H1 (cell line): ENCODE results near the gene VWA3B. TPM values are rescaled to one million over a fixed set of nuclear protein-coding genes. Genes with fewer than 3 reads are reported as not detected.

ENCODE experiments used
- CTCF ChIA-PET: fragments of 300-600 bp; sonication (Branson Sonifier 250); formaldehyde crosslinking; loops from one replicate; lab custom pipeline; 2021; ENCODE audit not compliant: partially characterized antibody; lab: Charles Lee
- POLR2A ChIA-PET: fragments of 300-600 bp; sonication (Branson Sonifier 250); formaldehyde crosslinking; loops from one replicate; lab custom pipeline; 2021; ENCODE audit warnings: inconsistent platforms; ENCODE audit not compliant: partially characterized antibody; lab: Charles Lee
- DNase-seq, 2 experiments: peaks; one replicate each; pipeline versions ENCODE4 v3.0.0 to v3.0.0-alpha.2; 2010 to 2022; ENCODE audit warnings: low spot score in 2 of 2, low read depth in 1 of 2, mixed read lengths in 1 of 2
- FAIRE-seq: peaks from 2 replicates; lab custom pipeline; 2011; peaks lifted over from hg19 to GRCh38; lab: Jason Lieb, UNC
- H2AFZ ChIP-seq: 2 replicates; pipeline ENCODE4 v1.8.1; 2012; ENCODE audit warnings: low read length, inconsistent platforms
- H2AK5ac ChIP-seq: 2 replicates; pipeline ENCODE4 v1.6.1; 2013; ENCODE audit warnings: low read depth, low read length
- H2BK120ac ChIP-seq: replicated peaks from 2 replicates; pipeline ENCODE3; 2013; ENCODE audit warnings: low read depth, low read length, inconsistent platforms
- H2BK12ac ChIP-seq: 2 replicates; pipeline ENCODE4 v1.6.1; 2013; ENCODE audit warnings: low read depth, low read length
- H2BK15ac ChIP-seq: 2 replicates; pipeline ENCODE4 v1.6.1; 2013; ENCODE audit warnings: low read length
- H2BK20ac ChIP-seq: 2 replicates; pipeline ENCODE4 v1.6.1; 2013; ENCODE audit warnings: low read length
- H2BK5ac ChIP-seq: 2 replicates; pipeline ENCODE4 v1.6.1; 2013; ENCODE audit warnings: low read depth, low read length
- H3K14ac ChIP-seq: 2 replicates; pipeline ENCODE4 v1.6.1; 2013; ENCODE audit warnings: inconsistent platforms; ENCODE audit not compliant: insufficient read length
- H3K18ac ChIP-seq: 2 replicates; pipeline ENCODE4 v1.6.1; 2013; ENCODE audit warnings: low read length; ENCODE audit errors: extremely low read depth
- H3K23ac ChIP-seq: 2 replicates; pipeline ENCODE4 v1.6.1; 2013; ENCODE audit warnings: inconsistent platforms; ENCODE audit not compliant: insufficient read length
- H3K23me2 ChIP-seq: 2 replicates; pipeline ENCODE4 v1.6.1; 2013; ENCODE audit warnings: low read depth, low read length
- H3K27ac ChIP-seq: 2 replicates; pipeline ENCODE4 v1.6.1; 2011; ENCODE audit warnings: low read depth, low read length, inconsistent platforms
- H3K27me3 ChIP-seq, 4 experiments: replicated peaks in 1 of 4; 1 replicate in 1 of 4; 2 replicates in 3 of 4; pipeline versions ENCODE4 v1.6.1 to v1.8.1; 2011 to 2013; ENCODE audit warnings: low read length in 3 of 4, mild to moderate bottlenecking in 3 of 4, inconsistent platforms in 2 of 4, mixed read lengths in 2 of 4, moderate library complexity in 1 of 4; ENCODE audit not compliant: control insufficient read depth in 3 of 4, insufficient read depth in 3 of 4; ENCODE audit errors: extremely low read depth in 1 of 4
- H3K36me3 ChIP-seq, 4 experiments: 2 replicates each; pipeline versions ENCODE4 v1.6.1 to v1.8.1; 2011 to 2013; ENCODE audit warnings: mild to moderate bottlenecking in 4 of 4, low read length in 3 of 4, moderate library complexity in 2 of 4, control low read depth in 1 of 4, inconsistent platforms in 1 of 4; ENCODE audit not compliant: insufficient read depth in 4 of 4, control insufficient read depth in 2 of 4
- H3K4ac ChIP-seq: replicated peaks from 2 replicates; pipeline ENCODE3; 2013; ENCODE audit warnings: low read length, low read depth, mixed read lengths, inconsistent platforms; ENCODE audit not compliant: insufficient read length
- H3K4me1 ChIP-seq, 4 experiments: replicated peaks in 1 of 4; 1 replicate in 1 of 4; 2 replicates in 3 of 4; pipeline versions ENCODE4 v1.6.1 to v1.8.1; 2011 to 2013; ENCODE audit warnings: low read length in 3 of 4, inconsistent platforms in 2 of 4, mixed read lengths in 1 of 4; ENCODE audit not compliant: insufficient read depth in 4 of 4, control insufficient read depth in 3 of 4
- H3K4me2 ChIP-seq, 2 experiments: 2 replicates each; pipeline versions ENCODE4 v1.6.1 to v1.8.1; 2011 to 2013; ENCODE audit warnings: low read depth in 2 of 2, low read length in 2 of 2, control low read depth in 1 of 2, inconsistent platforms in 1 of 2, mild to moderate bottlenecking in 1 of 2; ENCODE audit not compliant: insufficient read depth in 1 of 2
- H3K4me3 ChIP-seq, 4 experiments: fragments of 200-600, 300-600 bp in 1 of 4; sonication (generic), shearing (Covaris generic), sonication (Bioruptor Twin) in 1 of 4; 2 replicates each; pipeline versions ENCODE4 v1.5.1 to v1.8.1; 2011 to 2016; ENCODE audit warnings: low read length in 4 of 4, low read depth in 3 of 4, control low read depth in 2 of 4, inconsistent platforms in 2 of 4, mild to moderate bottlenecking in 2 of 4, mixed read lengths in 1 of 4, moderate library complexity in 1 of 4; ENCODE audit not compliant: insufficient read depth in 2 of 4; ENCODE audit errors: extremely low read depth in 1 of 4
- H3K56ac ChIP-seq: replicated peaks from 2 replicates; pipeline ENCODE3; 2013; ENCODE audit warnings: low read depth, mild to moderate bottlenecking, mixed read lengths, low read length, inconsistent platforms; ENCODE audit not compliant: insufficient read length
- H3K79me1 ChIP-seq: 2 replicates; pipeline ENCODE4 v1.6.1; 2013; ENCODE audit warnings: low read depth, low read length, control low read depth
- H3K79me2 ChIP-seq, 2 experiments: 2 replicates each; pipeline versions ENCODE4 v1.6.1 to v1.8.1; 2012 to 2013; ENCODE audit warnings: low read length in 2 of 2, mild to moderate bottlenecking in 2 of 2, inconsistent platforms in 1 of 2; ENCODE audit not compliant: insufficient read depth in 2 of 2, control insufficient read depth in 1 of 2
- H3K9ac ChIP-seq, 4 experiments: replicated peaks in 1 of 4; 1 replicate in 1 of 4; 2 replicates in 3 of 4; pipeline versions ENCODE4 v1.6.1 to v1.8.1; 2011 to 2013; ENCODE audit warnings: low read depth in 3 of 4, low read length in 3 of 4, control low read depth in 2 of 4, mild to moderate bottlenecking in 2 of 4, moderate library complexity in 2 of 4, inconsistent platforms in 1 of 4; ENCODE audit errors: extremely low read depth in 1 of 4
- H3K9me3 ChIP-seq, 2 experiments: 2 replicates each; pipeline versions ENCODE4 v1.6.1 to v1.8.1; 2012 to 2013; ENCODE audit warnings: mild to moderate bottlenecking in 2 of 2, moderate library complexity in 2 of 2, control low read depth in 1 of 2, inconsistent platforms in 1 of 2, low read depth in 1 of 2, low read length in 1 of 2, mixed read lengths in 1 of 2; ENCODE audit not compliant: insufficient read depth in 2 of 2
- H4K20me1 ChIP-seq, 2 experiments: replicated peaks in 1 of 2; 2 replicates each; pipeline versions ENCODE3 to v1.8.1; 2011 to 2013; ENCODE audit warnings: inconsistent platforms in 2 of 2, low read length in 2 of 2, mild to moderate bottlenecking in 1 of 2; ENCODE audit not compliant: insufficient read depth in 2 of 2, control insufficient read depth in 1 of 2
- H4K5ac ChIP-seq: 2 replicates; pipeline ENCODE4 v1.6.1; 2013; ENCODE audit warnings: low read length, low read depth, mixed read lengths, inconsistent platforms; ENCODE audit not compliant: insufficient read length
- H4K8ac ChIP-seq: 2 replicates; pipeline ENCODE4 v1.8.0; 2013; ENCODE audit warnings: mild to moderate bottlenecking, moderate library complexity, low read length, inconsistent platforms; ENCODE audit not compliant: insufficient read depth; ENCODE audit errors: extremely low read depth
- H4K91ac ChIP-seq: replicated peaks from 2 replicates; pipeline ENCODE3; 2013; ENCODE audit warnings: low read length, mixed read lengths, inconsistent platforms; ENCODE audit not compliant: insufficient read length
- CBX5 ChIP-seq: fragments of 300-800, 300-1000 bp; sonication (generic); IDR thresholded peaks from 2 replicates; pipeline ENCODE4 v1.7.1; 2016; ENCODE audit warnings: antibody characterized with exemption, low read length, low read depth
- HDAC2 ChIP-seq, 2 experiments: fragments of 300-600 bp in 1 of 2; sonication (generic) in 1 of 2; IDR thresholded peaks; 2 replicates each; pipeline ENCODE4 v1.6.1; 2011 to 2012; ENCODE audit warnings: low read depth in 2 of 2, low read length in 2 of 2, mild to moderate bottlenecking in 2 of 2, moderate library complexity in 2 of 2, borderline replicate concordance in 1 of 2, inconsistent platforms in 1 of 2
- JUN ChIP-seq: IDR thresholded peaks from 2 replicates; pipeline ENCODE4 v1.6.1; 2011; ENCODE audit warnings: low read depth, mild to moderate bottlenecking, improper control_type of control experiment, low read length
- NANOG ChIP-seq: IDR thresholded peaks from 2 replicates; pipeline ENCODE4 v1.6.1; 2011; ENCODE audit warnings: low read length, low read depth, mild to moderate bottlenecking, inconsistent platforms; ENCODE audit not compliant: insufficient read depth, poor library complexity, severe bottlenecking
- POU5F1 ChIP-seq: IDR thresholded peaks from 2 replicates; pipeline ENCODE4 v1.6.1; 2011; ENCODE audit warnings: low read depth, mild to moderate bottlenecking, low read length, moderate library complexity
- SP1 ChIP-seq: IDR thresholded peaks from 2 replicates; pipeline ENCODE4 v1.6.1; 2011; ENCODE audit warnings: low read depth, low read length
- TCF12 ChIP-seq: IDR thresholded peaks from 2 replicates; pipeline ENCODE4 v1.6.1; 2011; ENCODE audit warnings: low read depth, mild to moderate bottlenecking, low read length
- WGBS, 2 experiments: shearing (Covaris generic) in 1 of 2; methylation state at CpG; one replicate each; pipeline versions ENCODE4 v1.1.6 to v1.1.7; 2013 to 2015; ENCODE audit warnings: low lambda C conversion rate in 2 of 2, mixed read lengths in 2 of 2, inconsistent platforms in 1 of 2, low coverage in 1 of 2, missing lambda C conversion rate in 1 of 2; ENCODE audit not compliant: insufficient replicate concordance in 2 of 2, insufficient coverage in 1 of 2, insufficient read length in 1 of 2; ENCODE audit errors: extremely low coverage in 1 of 2, missing lambda C conversion rate in 1 of 2; 5-methylcytosine and 5-hydroxymethylcytosine counted together
- polyA plus RNA-seq, 7 experiments: library from polyadenylated mRNA; depleted of rRNA in 3 of 7; stranded (reverse) in 5 of 7; unstranded in 2 of 7; fragments of >200 nt in 5 of 7; fragments of 200-250 nt in 2 of 7; gene quantifications; 1 replicate in 5 of 7; 2 replicates in 1 of 7; 4 replicates in 1 of 7; pipeline versions ENCODE4 v1.2.1 to v1.2.3, GENCODE V29; 2011 to 2013; ENCODE audit warnings: missing spikeins in 2 of 7, mixed read lengths in 2 of 7
- total RNA-seq: library from RNA; stranded (reverse); fragmentation: NEBNext Ultra II Directional; extraction: Animal tissue kit (Norgen Biotek cat#: 25700); gene quantifications from 2 replicates; pipeline ENCODE4 v1.2.1, GENCODE V29; 2021

VWA3B gene
- total and polyA plus RNA-seq, 2 of the 8 experiments (the other 6 are each of a cell fraction or from before 2014, with no cell fraction given): not detected

DNA sequence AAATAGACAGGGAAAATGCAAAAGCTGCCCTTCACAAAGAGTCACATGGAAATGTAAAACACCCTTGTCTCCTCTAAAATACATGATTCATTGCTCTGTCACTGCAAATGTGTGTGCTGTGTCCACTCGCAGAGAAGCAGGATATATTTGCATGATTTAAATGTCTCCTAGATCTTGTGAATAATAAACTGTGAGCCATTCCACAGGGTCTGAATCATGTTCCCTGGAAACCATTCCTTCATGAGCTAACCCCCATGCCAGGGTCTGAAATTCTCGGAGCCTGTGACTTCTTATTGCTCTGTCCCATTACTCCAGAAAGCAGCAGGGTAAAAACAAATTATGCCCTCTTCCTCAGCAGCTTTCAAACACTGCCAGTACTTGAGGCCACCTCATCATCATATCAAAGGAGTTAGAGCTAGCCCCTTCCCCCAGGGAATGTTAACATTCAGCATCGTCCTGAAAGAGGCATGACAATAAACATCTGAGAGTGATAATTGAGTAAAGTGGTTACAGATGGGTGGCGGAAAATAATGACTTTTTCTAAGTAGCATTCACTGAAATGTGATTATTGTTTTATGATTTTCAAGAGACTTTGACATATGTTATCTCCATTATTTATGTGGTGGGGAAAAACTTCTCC is 247.6 kb downstream of the VWA3B start:
- FAIRE-seq (peak; percentile 57), DNase-seq (no peak)
- H3K18ac ChIP-seq: no peak overlapping the region
- H3K4me3 ChIP-seq: peak overlapping the region in 3 of 4 experiments; percentile 11 to 46 (median 13); a peak in 4 of 8 replicates
- no peak overlapping the region for H3K14ac ChIP-seq
- H2AK5ac ChIP-seq: no peak overlapping the region; the same call in 1 of the 2 replicates
- no peak overlapping the region for H4K5ac ChIP-seq
- H3K9ac ChIP-seq: no peak overlapping the region; a peak in 1 of 7 replicates
- H3K56ac ChIP-seq: no peak overlapping the region
- no peak overlapping the region for H2BK20ac ChIP-seq
- no peaks in the 10 kb centered on the region for H3K79me2 ChIP-seq
- no peak overlapping the region for H4K8ac ChIP-seq
- no peak overlapping the region for H3K4ac ChIP-seq
- TF ChIP-seq TCF12 (0 out of 2 replicates have a peak, but pooled peaks have one; percentile 47), JUN (no peak), NANOG (peak; percentile 80), CBX5 (no peak), HDAC2 (IDR thresholded peaks at IDR 0.05; ENCODE audit: borderline replicate concordance in 1 of 2, low read depth in 2 of 2, low read length in 2 of 2) (peak in 1 of 2 experiments; percentile 76; a peak in 1 of 4 replicates), POU5F1 (0 out of 2 replicates have a peak, but pooled peaks have one; percentile 22), SP1 (0 out of 2 replicates have a peak, but pooled peaks have one; percentile 51)
- H3K36me3 ChIP-seq: no peaks in the 10 kb centered on the region
- 0 out of 4 replicates have a peak, but pooled peaks cover 0 to 2% of the 10 kb centered on the region in 2 experiments for H3K9me3 ChIP-seq
- H2BK12ac ChIP-seq: no peak overlapping the region
- H2BK5ac ChIP-seq: no peak overlapping the region
- H2BK15ac ChIP-seq: no peak overlapping the region
- no peak overlapping the region for H3K23ac ChIP-seq
- H3K4me1 ChIP-seq: peaks cover 4 to 11% (median 9%) of the 10 kb centered on the region in 4 experiments
- WGBS, 2 experiments: 18% methylated on average over 4 of the region's 4 CpGs; no CpG with 5 or more reads in 1 of the 2 experiments
- ChIA-PET CTCF (interaction anchor here (0.7 to 1.1 kb wide), 5 partner anchors 8 to 108 kb away, joined by 3 read pairs; no protein-coding TSS in a partner anchor), POLR2A (interaction anchor here (1.1 kb wide), 1 partner anchor 13 kb away, joined by 4 read pairs; no protein-coding TSS in a partner anchor)
- H4K20me1 ChIP-seq: no peaks in the 10 kb centered on the region
- H3K27ac ChIP-seq: no peak overlapping the region
- H4K91ac ChIP-seq: no peak overlapping the region
- no peak overlapping the region for H2BK120ac ChIP-seq
- H3K23me2 ChIP-seq: peaks cover 3% of the 10 kb centered on the region; the same call in 1 of the 2 replicates
- H2AFZ ChIP-seq: no peak overlapping the region
- no peaks in the 10 kb centered on the region for H3K79me1 ChIP-seq
- peaks cover 0 to 2% (median under 1%) of the 10 kb centered on the region in 4 experiments; a peak in 3 of 7 replicates for H3K27me3 ChIP-seq
- peak overlapping the region; percentile 65 to 79 for H3K4me2 ChIP-seq
